D721Med (cell line): ENCODE data around the gene HLX.

Source experiments
- DNase-seq: peaks from one replicate; pipeline ENCODE4 v3.0.0; 2011; ENCODE audit warnings: low spot score; ENCODE audit not compliant: insufficient read length
- FAIRE-seq: peaks from 2 replicates; lab custom pipeline; 2011; peaks lifted over from hg19 to GRCh38; lab: Jason Lieb, UNC
- CTCF ChIP-seq: IDR thresholded peaks from 2 replicates; pipeline ENCODE4 v1.5.1; 2012; ENCODE audit warnings: mild to moderate bottlenecking, control low read depth; ENCODE audit not compliant: insufficient read depth; ENCODE audit errors: missing control alignments

HLX gene

GRCh38 chr1:220882061-220882891, 3.0 kb downstream of the HLX start:
- no peak for FAIRE-seq
- peak; percentile 63 for TF ChIP-seq CTCF
- no peak for DNase-seq

- FAIRE-seq (no peak), DNase-seq (no peak)
- no peak for TF ChIP-seq CTCF
These were observed 5.1 kb downstream of the HLX start for GRCh38 chr1:220884109-220884980.

DNA sequence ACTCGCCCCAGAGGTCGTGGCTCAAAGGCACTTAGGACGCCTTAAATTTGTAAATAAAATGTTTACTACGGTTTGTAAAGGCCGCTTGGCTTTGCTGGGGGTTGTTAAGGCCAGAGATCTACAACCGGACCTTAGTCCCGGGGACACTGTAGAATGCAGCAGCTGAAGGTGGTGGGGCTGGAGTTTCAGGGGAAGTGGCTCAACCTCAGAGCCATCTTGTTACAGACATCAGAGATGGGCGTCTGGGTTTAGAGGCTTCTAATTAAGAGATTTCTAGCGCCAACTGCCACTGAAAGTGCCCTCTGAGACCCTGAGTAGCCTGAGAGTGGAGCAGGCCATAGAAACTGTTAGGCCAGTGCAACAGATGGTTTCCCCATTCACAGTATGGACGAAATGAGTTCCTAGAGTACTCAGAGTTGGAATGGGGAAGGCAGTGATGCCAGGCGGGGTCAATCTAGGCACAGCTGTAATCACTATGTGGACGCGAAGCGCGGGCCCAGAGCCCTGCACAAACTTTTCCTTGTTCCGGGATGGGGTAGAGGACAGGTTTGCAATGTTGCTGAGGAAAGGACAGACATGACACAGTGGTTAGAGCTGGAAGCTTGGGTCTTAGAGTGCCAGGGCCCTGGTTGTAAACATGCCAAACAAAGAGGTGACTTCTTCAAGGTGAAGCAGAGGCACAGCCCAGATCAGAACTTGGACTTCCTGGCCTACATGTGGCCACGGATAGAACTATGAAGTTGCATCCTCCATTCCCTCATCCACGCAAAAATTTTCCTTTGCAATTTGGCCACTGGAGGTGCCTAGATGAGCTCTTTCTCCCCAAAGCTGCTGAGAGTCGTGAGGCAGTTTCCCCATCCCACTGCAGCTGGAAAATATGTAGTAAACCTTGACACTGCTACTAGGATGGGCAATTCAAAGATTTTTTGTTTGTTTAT, 6.0 kb downstream of the HLX start:
- FAIRE-seq (no peak), DNase-seq (no peak)
- no peak for TF ChIP-seq CTCF

DNA sequence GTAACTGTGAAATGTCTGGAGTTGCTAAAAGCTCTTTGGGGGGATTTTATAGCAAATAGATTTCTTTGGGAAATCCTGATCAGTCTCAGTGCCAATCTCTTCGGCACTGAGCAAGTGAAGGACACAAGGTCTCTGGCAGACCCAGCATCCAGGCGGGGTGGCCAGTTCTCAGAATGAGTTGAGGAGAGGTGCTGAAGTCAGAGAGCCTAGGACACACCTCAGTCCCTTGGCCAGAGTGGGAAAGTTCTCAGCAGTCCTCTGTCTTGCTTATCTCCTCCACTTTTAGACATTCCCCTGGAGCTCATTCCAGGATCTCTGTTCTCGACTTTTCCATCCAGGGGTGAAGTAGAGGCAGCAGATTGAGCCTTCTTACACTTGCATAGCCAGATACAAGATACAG, 6.7 kb downstream of the HLX start:
- FAIRE-seq (no peak), DNase-seq (no peak)
- TF ChIP-seq CTCF = no peak

- FAIRE-seq = peak; percentile 81
- TF ChIP-seq CTCF = no peak
- no peak for DNase-seq
These were observed 7.4 kb downstream of the HLX start for GRCh38 chr1:220886470-220887201.

DNA sequence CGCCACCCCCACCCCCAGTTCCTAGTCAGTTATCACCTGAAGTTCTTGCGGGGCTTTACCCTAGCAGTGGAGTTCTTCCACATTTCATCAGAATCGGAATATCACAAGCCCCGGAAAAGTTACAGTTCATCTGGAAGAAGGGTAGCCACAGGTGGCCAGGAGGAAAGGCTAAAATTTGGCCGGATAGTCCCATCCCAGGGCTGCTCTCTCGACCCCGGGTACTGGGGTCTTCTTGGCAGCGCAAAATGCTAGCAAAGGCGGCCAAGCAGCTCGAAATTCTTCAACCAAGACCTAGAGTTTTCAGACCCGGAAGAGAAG, 7.9 kb downstream of the HLX start:
- DNase-seq (no peak), FAIRE-seq (no peak)
- TF ChIP-seq CTCF = no peak
